Measurements from ENCODE around the gene NOTCH1.
"Not testable (repeated sequence)": the region's sequence is repeated elsewhere in the genome, so short reads cannot be mapped to it uniquely, and the experiment has no call there.

DNA sequence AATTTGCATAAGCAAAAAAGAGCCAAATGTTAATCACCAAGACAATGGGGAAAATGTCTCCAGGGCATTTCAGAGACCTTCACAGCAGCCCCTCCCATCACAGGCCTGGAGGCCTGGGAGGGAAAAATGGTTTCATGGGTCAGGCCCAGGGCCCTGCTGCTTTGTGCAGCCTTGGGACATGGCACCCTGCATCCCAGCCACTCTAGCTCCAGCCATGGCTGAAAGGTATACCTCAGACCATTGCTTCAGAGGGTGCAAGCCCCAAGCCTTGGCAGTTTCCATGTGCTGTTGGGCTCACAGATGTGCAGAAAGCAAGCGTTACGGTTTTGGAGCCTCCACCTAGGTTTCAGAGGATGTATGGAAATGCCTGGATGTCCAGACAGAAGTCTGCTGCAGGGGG is 13.5 kb upstream of the NOTCH1 start:
- TF ChIP-seq, protein P1, sequence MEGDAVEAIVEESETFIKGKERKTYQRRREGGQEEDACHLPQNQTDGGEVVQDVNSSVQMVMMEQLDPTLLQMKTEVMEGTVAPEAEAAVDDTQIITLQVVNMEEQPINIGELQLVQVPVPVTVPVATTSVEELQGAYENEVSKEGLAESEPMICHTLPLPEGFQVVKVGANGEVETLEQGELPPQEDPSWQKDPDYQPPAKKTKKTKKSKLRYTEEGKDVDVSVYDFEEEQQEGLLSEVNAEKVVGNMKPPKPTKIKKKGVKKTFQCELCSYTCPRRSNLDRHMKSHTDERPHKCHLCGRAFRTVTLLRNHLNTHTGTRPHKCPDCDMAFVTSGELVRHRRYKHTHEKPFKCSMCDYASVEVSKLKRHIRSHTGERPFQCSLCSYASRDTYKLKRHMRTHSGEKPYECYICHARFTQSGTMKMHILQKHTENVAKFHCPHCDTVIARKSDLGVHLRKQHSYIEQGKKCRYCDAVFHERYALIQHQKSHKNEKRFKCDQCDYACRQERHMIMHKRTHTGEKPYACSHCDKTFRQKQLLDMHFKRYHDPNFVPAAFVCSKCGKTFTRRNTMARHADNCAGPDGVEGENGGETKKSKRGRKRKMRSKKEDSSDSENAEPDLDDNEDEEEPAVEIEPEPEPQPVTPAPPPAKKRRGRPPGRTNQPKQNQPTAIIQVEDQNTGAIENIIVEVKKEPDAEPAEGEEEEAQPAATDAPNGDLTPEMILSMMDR (IDR thresholded peaks at IDR 0.05) = not testable (repeated sequence)
- not testable (repeated sequence) for TF ChIP-seq POLR2A (IDR thresholded peaks at IDR 0.05)

Measured in adrenal gland (tissue), 5 donors.